ENCODE data around the gene ARF6.
"Not testable (repeated sequence)": the region's sequence is repeated elsewhere in the genome, so short reads cannot be mapped to it uniquely, and the experiment has no call there.

Gene ARF6

DNA sequence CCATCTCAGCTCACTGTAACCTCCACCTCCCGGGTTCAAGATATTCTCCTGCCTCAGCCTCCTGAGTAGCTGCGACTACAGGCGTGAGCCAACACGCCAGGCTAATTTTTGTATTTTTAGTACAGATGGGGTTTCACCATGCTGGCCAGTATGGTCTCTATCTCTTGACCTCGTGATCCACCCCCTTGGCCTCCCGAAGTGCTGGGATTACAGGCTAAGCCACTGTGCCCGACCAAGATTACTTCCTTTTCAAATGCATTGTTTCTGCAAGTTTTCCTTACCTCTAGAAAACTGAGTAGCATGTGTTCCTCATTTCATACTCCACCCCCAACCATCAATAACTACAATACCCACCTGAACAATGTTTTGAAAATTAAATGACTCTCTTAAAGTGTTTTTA lies 13.1 kb downstream of the ARF6 start:
- DNase-seq (ENCODE audit: low read depth in 2 of 3, low spot score in 1 of 3): no peak

GRCh38 chr14:49907186-49907585 lies 14.3 kb downstream of the ARF6 start:
- DNase-seq (ENCODE audit: low read depth in 2 of 3, low spot score in 1 of 3): no peak

GRCh38 chr14:49908433-49908782 lies 15.5 kb downstream of the ARF6 start:
- DNase-seq (ENCODE audit: low read depth in 2 of 3, low spot score in 1 of 3): no peak

DNA sequence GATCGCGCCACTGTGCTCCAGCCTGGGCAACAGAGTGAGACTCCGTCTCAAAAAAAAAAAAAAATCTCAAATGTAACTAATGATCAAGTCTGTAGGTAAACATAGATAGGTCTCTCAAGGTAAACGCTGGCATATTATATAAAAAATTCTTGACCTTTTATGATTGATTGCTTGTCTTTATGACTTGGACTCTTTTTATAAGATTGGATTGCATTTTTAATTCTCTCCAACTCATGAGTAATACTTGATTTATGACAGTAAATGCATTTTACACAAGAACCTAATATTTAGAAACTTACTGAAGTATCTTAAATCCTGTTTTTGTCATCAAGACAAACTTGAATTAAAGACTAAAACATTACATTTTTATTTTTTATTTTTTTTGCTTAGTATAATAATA lies 16.1 kb downstream of the ARF6 start:
- DNase-seq (ENCODE audit: low read depth in 2 of 3, low spot score in 1 of 3): no peak

DNA sequence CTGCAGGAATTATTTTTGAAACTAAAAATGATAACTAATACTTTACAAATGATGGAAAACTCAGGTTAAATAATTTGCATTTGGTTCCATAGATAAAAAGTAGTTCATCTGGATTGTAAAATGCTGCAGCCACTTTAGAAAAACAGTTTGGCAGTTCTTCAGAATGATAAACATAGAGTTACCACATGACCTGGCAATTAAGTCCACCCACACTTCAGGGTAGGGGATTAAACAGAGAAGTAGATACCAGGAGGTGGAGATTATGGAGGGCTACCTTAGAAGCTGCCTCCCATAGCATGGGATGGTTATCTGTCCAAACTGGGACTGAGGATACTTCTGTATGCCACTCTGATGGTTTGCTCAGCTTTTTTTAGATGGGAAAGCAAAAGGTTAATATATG lies 22.2 kb downstream of the ARF6 start:
- no peak for DNase-seq (ENCODE audit: low read depth in 2 of 3, low spot score in 1 of 3)

DNA sequence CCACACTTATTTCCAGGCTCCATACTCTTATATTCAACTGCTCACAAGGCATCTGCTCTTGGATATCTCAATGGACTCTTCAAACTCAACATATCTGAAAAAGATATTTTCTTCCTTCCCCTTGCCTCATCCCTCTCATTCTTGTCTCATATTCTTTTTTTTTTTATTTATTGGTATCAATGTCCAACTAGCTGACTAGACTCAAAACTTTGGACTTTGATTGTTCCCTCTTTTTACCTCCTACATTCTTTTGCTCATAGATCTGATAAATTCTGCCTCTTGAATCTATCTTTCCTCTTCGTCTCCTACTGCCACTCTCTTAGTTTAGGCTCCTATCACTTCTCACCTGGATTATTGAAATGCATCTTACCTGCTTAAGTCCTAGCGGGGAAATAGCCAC lies 25.8 kb downstream of the ARF6 start:
- DNase-seq (ENCODE audit: low read depth in 2 of 3, low spot score in 1 of 3): no peak

- DNase-seq (ENCODE audit: low read depth in 2 of 3, low spot score in 1 of 3): no peak
Observed at GRCh38 chr14:49919825-49920659, 27.2 kb downstream of the ARF6 start.

GRCh38 chr14:49920935-49921334 lies 28.1 kb downstream of the ARF6 start:
- no peak for DNase-seq (ENCODE audit: low read depth in 2 of 3, low spot score in 1 of 3)

DNA sequence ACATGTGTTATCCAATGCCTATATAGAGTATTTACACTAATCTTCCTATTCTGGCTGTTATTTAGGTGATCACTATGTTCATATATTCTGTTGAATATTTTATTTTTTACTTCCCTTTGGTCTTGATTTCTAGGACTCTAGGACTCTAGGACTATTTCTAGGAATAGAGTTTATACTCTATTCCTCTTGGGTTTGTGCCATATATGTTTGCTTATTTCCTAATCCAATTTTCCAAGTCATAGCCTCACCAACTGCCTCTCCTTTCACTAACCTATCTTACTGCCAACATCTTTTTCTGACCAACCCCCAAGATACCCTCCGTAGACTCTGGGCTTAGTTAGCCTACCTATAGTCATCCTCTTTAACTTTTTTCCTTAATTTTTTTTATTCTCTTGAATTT lies 28.5 kb downstream of the ARF6 start:
- DNase-seq (ENCODE audit: low read depth in 2 of 3, low spot score in 1 of 3): no peak

DNA sequence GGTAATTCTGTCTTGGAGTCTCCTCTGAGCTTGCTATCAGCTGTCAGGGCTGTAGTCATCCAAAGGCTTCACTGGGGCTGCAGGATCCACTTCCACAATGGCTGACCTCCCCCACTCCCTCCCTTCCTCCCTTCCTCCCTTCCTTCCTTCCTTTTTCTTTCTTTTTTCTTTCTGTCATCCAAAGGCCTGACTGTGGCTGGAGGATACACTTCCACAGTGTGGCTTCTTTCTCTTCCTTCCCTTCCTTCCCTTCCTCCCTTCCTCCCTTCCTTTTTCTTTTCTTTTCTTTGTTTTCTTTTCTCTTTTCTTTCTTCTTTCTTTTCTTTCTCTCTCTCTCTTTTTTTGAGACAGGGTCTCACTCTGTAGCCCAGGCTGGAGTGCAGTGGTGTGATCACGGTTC lies 30.6 kb downstream of the ARF6 start:
- no peak for DNase-seq (ENCODE audit: low read depth in 2 of 3, low spot score in 1 of 3)

DNA sequence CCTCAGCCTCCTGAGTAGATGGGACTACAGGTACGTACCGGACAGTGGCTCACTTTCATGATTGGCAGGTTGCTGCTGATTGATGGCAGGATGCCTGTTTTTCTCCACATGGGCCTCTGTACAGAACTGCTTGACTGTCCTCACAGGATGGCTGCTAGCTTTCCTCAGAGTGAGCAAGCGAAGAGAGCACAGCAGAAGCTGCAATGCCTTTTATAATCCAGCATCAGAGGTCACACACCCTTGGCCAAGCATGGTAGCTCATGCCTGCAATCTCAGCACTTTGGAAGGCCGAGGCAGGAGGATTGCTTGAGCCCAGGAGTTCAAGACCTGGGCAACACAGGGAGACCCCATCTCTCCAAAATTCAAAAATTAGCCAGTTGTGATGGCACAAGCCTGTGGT lies 31.0 kb downstream of the ARF6 start:
- no peak for DNase-seq (ENCODE audit: low read depth in 2 of 3, low spot score in 1 of 3)

GRCh38 chr14:49924852-49925251 lies 32.0 kb downstream of the ARF6 start:
- no peak for DNase-seq (ENCODE audit: low read depth in 2 of 3, low spot score in 1 of 3)

DNA sequence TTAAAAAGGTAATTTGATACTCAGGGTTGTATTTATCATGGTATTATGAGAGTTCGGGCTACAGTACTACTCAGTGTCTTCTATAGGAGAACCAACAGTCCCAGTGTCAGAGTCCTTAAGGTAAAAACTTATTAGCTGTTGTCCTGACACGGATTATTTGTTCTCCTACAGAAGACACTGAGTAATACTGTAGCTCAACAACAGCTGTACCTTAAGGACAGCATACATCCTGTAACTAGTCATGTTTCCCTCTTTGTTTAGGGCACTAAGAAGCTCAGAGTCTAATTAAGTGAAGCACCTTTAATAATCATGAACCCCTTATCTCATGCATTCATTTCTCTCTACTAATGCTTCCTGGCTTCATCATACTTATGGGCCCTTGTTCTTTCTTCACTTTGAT lies 33.9 kb downstream of the ARF6 start:
- no peak for DNase-seq (ENCODE audit: low read depth in 2 of 3, low spot score in 1 of 3)

DNA sequence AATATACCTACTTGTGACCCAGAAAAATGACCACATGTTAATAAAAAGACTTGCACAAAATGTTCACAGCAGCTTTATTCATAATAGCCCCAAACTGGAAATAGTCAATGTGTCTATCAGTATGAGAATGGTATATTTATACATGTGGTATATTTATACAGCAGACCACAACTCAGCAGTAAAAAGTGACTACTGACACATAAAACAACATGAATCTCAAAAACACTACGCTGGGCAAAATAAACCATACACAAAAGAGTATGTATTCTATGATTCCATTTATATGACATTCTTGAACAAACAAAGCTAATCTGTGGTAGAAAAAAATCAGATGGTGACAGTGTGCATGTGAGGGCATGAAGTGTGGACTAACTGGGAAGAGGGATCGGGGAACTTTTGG lies 35.1 kb downstream of the ARF6 start:
- DNase-seq (ENCODE audit: low read depth in 2 of 3, low spot score in 1 of 3): no peak

DNA sequence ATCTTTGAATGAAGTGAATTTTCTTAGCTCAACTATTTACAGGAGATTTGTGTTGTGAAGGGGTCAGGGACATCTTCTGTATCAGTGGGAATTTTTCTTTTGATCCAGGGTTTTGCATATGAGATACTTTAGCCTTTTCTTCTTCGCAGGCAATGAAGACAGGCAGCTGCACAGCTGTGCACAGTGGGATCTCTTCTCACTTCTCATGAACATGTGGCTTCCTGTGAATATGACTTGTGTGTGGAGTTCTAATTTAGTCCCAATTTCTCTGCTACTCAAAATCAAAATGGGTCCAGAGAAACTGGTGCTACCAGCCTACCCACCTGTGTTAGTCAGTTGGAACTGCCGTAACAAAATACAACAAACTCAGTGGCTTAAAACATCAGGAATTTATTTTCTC lies 37.8 kb downstream of the ARF6 start:
- DNase-seq (ENCODE audit: low read depth in 2 of 3, low spot score in 1 of 3): no peak

DNA sequence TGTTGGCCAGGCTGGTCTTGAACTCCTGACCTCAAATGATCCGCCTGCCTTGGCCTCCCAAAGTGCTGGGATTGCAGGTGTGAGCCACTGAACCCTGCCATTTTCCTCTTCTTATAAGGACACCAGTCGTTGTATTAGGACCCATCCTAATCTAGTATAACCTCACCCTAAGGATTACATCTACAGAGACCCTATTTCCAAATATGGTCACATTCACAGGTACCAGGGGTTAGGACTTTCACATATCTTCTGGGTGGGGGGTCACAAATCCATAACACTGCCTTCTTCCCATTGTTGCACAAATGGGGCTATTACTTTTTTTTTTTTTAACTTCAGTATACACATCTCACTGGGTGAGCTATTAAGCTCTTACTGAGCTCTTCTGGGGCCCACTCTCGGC lies 38.6 kb downstream of the ARF6 start:
- DNase-seq (ENCODE audit: low read depth in 2 of 3, low spot score in 1 of 3): no peak

- DNase-seq (ENCODE audit: low read depth in 2 of 3, low spot score in 1 of 3): no peak
Observed at GRCh38 chr14:49933128-49933527, 40.2 kb downstream of the ARF6 start.

- no peak for DNase-seq (ENCODE audit: low read depth in 2 of 3, low spot score in 1 of 3)
Observed at GRCh38 chr14:49933704-49934103, 40.8 kb downstream of the ARF6 start.

GRCh38 chr14:49934646-49935045 lies 41.8 kb downstream of the ARF6 start:
- DNase-seq (ENCODE audit: low read depth in 2 of 3, low spot score in 1 of 3): no peak

GRCh38 chr14:49935526-49935925 lies 42.6 kb downstream of the ARF6 start:
- DNase-seq (ENCODE audit: low read depth in 2 of 3, low spot score in 1 of 3): no peak

DNA sequence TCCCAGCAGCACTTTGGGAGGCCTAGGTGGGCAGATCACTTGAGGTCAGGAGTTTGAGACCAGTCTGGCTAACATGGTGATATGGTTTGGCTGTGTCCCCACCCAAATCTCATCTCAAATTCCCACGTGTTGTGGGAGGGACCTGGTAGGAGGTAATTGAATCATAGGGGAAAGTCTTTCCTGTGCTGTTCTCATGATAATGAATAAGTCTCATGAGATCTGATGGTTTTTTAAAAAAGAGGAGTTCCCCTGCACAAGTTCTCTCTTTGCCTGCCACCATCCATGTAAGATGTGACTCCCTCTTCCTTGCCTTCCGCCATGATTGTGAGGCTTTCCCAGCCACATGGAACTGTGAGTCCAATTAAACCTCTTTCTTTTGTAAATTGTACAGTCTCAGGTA lies 43.4 kb downstream of the ARF6 start:
- not testable (repeated sequence) for DNase-seq (ENCODE audit: low read depth in 2 of 3, low spot score in 1 of 3)

GRCh38 chr14:49936882-49937281 lies 44.0 kb downstream of the ARF6 start:
- DNase-seq (ENCODE audit: low read depth in 2 of 3, low spot score in 1 of 3): not testable (repeated sequence)

DNA sequence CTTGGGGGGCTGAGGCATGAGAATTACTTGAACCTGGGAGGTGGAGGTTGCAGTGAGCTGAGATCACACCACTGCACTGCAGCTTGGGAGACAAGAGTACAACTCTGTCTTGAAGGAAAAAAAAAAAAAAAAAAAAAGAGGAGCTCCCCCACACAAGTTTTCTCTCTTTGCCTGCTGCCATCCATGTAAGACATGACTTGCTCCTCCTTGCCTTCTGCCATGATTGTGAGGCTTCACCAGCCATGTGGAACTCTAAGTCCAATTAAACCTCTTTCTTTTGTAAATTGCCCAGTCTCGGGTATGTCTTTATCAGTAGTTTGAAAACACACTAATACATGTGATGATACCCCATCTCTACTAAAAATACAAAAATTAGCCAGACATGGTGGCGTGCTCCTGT lies 46.3 kb downstream of the ARF6 start:
- not testable (repeated sequence) for DNase-seq (ENCODE audit: low read depth in 2 of 3, low spot score in 1 of 3)
